ENCODE measurements around the gene ZMIZ2.

Gene ZMIZ2

DNA sequence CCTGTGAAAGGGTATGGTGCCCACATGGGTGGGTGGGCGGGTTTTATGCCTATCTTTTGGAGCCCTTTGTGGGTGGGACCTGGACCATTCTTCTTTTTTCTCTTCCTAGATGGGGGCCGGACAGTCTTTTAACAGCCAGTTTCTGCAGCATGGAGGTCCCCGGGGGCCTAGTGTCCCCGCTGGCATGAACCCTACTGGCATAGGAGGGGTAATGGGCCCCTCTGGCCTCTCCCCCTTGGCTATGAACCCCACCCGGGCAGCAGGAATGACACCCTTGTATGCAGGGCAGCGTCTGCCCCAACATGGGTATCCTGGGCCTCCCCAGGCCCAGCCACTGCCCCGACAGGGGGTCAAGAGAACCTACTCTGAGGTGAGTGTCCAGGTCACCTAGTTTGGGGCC, 9.1 kb downstream of the ZMIZ2 start:
- no peak overlapping the region for H3K4me3 ChIP-seq (ENCODE audit: low read depth, low read length)
- TF ChIP-seq, protein P1, sequence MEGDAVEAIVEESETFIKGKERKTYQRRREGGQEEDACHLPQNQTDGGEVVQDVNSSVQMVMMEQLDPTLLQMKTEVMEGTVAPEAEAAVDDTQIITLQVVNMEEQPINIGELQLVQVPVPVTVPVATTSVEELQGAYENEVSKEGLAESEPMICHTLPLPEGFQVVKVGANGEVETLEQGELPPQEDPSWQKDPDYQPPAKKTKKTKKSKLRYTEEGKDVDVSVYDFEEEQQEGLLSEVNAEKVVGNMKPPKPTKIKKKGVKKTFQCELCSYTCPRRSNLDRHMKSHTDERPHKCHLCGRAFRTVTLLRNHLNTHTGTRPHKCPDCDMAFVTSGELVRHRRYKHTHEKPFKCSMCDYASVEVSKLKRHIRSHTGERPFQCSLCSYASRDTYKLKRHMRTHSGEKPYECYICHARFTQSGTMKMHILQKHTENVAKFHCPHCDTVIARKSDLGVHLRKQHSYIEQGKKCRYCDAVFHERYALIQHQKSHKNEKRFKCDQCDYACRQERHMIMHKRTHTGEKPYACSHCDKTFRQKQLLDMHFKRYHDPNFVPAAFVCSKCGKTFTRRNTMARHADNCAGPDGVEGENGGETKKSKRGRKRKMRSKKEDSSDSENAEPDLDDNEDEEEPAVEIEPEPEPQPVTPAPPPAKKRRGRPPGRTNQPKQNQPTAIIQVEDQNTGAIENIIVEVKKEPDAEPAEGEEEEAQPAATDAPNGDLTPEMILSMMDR (IDR thresholded peaks at IDR 0.05; ENCODE audit: low read depth, low read length) = no peak
- DNase-seq (ENCODE audit: low read depth, low spot score) = no peak
- in situ Hi-C loops (cut with HindIII; ENCODE audit: low sequenced_read_pairs) = no loop called here

DNA sequence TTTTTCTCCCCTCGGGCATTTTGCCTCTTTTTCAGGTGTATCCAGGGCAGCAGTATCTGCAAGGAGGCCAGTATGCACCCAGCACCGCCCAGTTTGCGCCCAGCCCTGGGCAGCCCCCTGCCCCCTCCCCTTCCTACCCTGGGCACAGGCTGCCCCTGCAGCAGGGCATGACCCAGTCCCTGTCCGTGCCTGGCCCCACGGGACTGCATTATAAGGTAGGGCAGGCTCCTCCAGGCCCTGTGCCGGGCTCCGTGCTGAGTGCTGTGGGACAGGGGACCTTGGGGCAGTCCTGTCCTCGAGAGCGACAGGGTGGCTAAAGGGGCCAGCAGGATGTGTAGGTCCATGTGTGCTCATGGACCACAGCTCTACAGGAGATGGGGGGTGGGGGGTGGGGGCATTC, 10.6 kb downstream of the ZMIZ2 start:
- no peak overlapping the region for H3K4me3 ChIP-seq (ENCODE audit: low read depth, low read length)
- DNase-seq (ENCODE audit: low read depth, low spot score) = no peak
- TF ChIP-seq, protein P1 (IDR thresholded peaks at IDR 0.05; ENCODE audit: low read depth, low read length) = no peak
- in situ Hi-C loops (cut with HindIII; ENCODE audit: low sequenced_read_pairs) = no loop called here

DNA sequence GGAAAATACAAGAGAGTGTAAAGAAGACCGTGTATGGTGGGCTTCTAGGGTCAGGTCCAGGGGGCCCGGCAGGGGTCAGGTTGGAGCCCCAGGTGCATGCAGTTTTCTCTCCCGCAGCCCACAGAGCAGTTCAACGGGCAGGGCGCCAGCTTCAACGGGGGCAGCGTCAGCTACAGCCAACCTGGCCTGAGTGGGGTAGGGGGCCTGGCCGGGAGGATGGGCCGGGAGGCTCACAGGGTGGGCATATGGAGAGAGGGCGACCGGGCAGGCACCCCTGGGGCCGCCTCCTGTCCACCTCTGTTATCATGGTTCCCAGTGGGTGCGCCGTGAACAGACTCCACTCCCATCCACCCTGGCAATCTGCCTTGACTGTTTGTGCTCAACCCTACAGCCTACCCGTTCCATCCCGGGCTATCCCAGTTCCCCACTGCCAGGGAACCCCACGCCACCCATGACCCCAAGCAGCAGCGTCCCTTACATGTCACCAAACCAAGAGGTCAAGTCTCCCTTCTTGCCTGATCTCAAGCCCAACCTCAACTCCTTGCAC, 11.5 kb downstream of the ZMIZ2 start:
- TF ChIP-seq, protein P1 (IDR thresholded peaks at IDR 0.05; ENCODE audit: low read depth, low read length) = no peak
- in situ Hi-C loops (cut with HindIII; ENCODE audit: low sequenced_read_pairs) = no loop called here
- DNase-seq (ENCODE audit: low read depth, low spot score) = no peak
- H3K4me3 ChIP-seq (ENCODE audit: low read depth, low read length) = no peak overlapping the region

DNA sequence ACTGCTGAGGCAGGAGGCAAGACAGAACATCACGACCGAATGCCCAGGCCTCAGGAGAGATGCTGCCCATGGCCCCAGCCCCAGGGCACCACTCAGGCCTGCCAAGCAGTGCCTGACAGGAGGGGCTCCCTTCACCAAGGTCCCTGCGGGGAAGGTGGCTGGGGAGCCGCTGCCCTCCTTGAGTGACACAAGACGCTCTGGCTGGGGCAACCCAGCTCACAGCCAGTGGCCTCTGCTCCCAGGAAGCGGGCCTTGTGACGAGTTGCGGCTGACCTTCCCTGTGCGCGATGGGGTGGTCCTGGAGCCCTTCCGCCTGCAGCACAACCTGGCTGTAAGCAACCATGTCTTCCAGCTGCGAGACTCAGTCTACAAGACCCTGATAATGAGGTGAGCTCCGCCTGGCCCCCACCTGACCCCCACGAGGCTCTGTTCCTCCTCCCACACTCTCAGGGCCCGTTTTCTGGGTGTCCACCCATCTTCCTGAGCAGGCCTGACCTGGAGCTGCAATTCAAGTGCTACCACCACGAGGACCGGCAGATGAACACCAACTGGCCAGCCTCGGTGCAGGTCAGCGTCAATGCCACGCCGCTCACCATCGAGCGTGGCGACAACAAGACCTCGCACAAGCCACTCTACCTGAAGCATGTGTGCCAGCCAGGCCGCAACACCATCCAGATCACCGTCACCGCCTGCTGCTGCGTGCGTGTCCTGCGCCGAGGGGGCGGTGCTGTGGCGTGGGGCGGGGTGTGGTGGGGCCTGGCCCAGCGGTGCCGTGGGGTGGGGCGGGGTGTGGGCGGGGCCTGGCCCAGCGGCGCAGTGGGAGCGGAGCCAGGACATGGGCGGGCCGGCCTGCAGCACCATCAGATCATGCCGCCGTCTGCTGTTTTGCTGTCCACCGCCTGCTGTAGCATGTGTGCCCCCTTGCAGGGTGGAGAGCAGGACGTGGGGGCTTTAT, 12.8 kb downstream of the ZMIZ2 start:
- TF ChIP-seq, protein P1 (IDR thresholded peaks at IDR 0.05; ENCODE audit: low read depth, low read length) = no peak
- in situ Hi-C loops (cut with HindIII; ENCODE audit: low sequenced_read_pairs) = no loop called here
- H3K4me3 ChIP-seq (ENCODE audit: low read depth, low read length) = no peak overlapping the region
- no peak for DNase-seq (ENCODE audit: low read depth, low spot score)

DNA sequence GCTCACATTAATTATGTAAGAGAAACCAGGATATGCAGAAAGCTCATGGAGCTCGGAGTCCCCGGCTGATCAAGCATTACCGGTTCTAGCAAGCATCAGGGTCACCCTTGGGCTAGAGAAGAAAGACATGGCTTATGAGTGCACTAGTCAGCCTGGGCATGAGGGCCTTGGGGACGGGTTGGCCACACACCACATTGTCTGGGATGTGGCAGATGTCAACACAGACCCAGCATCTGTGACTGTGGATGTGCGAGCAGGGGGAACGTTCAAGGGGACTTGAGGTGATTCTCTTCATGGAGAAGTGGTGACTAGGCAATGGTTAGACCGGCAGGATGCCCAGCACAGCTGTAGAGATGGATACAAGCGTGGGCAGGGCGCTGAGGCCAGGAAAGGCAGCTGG, 13.7 kb downstream of the ZMIZ2 start:
- TF ChIP-seq, protein P1 (IDR thresholded peaks at IDR 0.05; ENCODE audit: low read depth, low read length) = no peak
- DNase-seq (ENCODE audit: low read depth, low spot score) = no peak
- H3K4me3 ChIP-seq (ENCODE audit: low read depth, low read length) = no peak overlapping the region
- in situ Hi-C loops (cut with HindIII; ENCODE audit: low sequenced_read_pairs) = no loop called here

DNA sequence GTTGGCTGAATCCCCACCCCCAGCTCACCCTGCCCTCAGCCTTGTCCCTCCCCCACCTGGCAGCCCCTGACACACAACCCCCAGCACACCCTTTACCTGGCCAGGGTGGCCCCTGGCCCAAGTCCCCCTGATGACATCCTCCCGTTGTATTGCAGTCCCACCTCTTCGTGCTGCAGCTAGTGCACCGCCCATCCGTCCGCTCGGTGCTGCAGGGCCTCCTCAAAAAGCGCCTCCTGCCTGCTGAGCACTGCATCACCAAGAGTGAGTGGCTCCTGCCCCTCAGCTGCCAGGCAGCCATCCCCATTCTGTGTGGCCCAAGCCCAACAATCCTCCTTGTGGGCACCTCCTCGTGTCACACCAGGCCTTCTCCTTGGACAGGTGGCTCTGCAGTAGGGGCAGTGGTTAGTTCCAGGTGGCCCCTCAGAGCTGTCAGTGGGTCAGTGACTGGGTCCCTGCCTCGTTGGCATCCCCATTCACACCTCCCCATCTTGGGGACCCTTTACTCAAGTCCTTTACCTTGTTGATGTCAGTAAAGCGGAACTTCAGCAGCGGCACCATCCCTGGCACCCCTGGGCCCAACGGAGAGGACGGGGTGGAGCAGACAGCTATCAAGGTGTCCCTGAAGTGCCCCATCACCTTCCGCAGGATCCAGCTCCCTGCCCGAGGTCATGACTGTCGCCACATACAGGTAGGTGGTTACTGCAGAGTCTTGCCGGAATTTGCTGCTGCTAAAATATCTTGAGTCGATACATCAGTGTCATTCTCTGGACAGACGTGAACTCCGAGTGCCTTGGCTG, 14.3 kb downstream of the ZMIZ2 start:
- in situ Hi-C loops (cut with HindIII; ENCODE audit: low sequenced_read_pairs) = no loop called here
- TF ChIP-seq, protein P1 (IDR thresholded peaks at IDR 0.05; ENCODE audit: low read depth, low read length) = no peak
- H3K4me3 ChIP-seq (ENCODE audit: low read depth, low read length) = no peak overlapping the region
- no peak for DNase-seq (ENCODE audit: low read depth, low spot score)

Data from astrocyte of the spinal cord (primary cell).